ENCODE results near the gene SPACA4.

SPACA4 gene

GRCh38 chr19:48651683-48652048, 45.1 kb downstream of the SPACA4 start:
- no peak for DNase-seq (ENCODE audit: low spot score)

DNA sequence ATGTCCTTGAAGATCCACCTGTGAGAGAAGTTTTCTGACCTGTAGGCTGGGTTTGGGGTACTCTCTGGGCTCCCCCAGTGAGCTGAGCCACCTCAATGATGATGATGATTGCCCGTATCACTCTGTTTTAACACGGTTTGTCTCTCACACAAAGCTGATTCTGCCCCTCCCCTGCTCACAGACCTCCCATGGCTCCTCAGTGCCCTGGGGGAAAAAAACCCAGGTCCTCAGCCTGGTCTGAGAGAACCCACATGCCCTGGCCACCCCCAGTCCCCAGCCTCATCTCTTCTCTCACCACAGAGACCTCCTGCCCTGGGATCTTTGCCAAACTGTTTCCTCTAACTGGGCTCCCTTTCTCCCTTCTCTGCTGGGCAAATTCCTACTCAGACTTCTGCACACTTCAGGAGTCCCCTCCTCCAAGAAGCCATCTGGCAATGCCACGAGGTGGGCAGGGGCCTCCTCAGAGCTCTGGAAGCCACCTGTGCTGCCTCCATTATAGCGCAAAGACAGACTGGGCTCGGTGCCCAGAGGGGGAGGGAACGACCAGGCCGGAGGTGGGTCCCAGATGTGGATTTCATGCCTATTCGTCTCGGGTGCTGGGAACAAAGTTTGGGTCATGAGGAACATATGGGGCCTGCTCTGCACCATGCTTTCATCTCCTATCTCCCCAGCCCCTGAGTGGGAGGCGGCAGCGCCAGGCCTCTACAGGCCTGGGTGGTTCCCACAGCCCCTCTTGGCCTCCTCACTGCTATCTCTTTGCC, 47.9 kb downstream of the SPACA4 start:
- DNase-seq (ENCODE audit: low spot score), result no peak

DNA sequence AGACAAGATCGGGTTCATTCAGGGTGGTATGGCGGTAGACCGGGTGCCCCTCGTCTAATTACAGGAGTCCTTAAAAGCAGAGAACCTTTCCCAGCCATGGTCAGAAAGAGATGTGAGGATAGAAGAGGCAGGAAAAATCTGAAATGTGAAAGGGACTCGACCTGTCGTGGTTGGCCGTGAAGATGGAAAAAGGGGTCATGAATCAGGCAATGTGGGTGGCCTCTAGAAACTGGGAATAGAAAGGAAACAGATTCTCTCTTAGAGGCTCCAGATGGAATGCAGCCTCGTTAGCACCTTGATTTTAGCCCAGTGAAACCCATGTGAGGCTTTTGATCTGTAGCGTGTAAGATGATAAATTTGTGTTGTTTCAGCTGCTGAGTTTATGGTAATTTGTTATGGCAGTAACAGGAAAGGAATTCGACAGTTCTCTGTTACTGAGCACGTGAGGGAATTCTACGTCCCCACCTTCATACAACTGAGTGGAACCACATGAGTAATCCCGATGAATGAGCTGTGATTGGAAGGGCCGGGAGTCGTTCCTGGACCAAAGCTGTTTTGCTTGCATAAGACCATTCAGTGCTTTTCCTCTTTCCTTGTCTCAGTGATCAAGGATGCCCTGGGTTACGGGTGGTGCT, 50.4 kb downstream of the SPACA4 start:
- no peak for DNase-seq (ENCODE audit: low spot score)
